Type B pancreatic cell (in vitro differentiated cells): Measurements from ENCODE around the gene SSBP3. TPM values are rescaled to one million over a fixed set of nuclear protein-coding genes. Genes with fewer than 3 reads are reported as not detected.
"Not testable (repeated sequence)": the region's sequence is repeated elsewhere in the genome, so short reads cannot be mapped to it uniquely, and the experiment has no call there.

Source experiments
- DNase-seq: peaks from one replicate; pipeline ENCODE4 v3.0.0; 2021; ENCODE audit warnings: mixed read lengths; ENCODE audit not compliant: unreplicated experiment; ENCODE audit errors: extremely low spot score
- H3K27ac Mint-ChIP-seq: 2 replicates; pipeline ENCODE4 v1.8.0; 2021; ENCODE audit warnings: mild to moderate bottlenecking, mixed read lengths
- H3K27me3 Mint-ChIP-seq: 2 replicates; pipeline ENCODE4 v1.8.0; 2021; ENCODE audit warnings: mixed read lengths
- H3K36me3 Mint-ChIP-seq: 2 replicates; pipeline ENCODE4 v1.8.0; 2021; ENCODE audit warnings: mixed read lengths
- H3K4me1 Mint-ChIP-seq: one replicate; pipeline ENCODE4 v1.8.0; 2021; ENCODE audit warnings: mixed read lengths; ENCODE audit not compliant: unreplicated experiment
- H3K4me3 Mint-ChIP-seq: 2 replicates; pipeline ENCODE4 v1.8.0; 2021; ENCODE audit warnings: mild to moderate bottlenecking, mixed read lengths
- H3K9me3 Mint-ChIP-seq: 2 replicates; pipeline ENCODE4 v1.8.0; 2021; ENCODE audit warnings: mixed read lengths
- total RNA-seq: library from RNA; stranded (reverse); gene quantifications from 2 replicates; pipeline ENCODE4 v1.2.1, GENCODE V29; 2021; ENCODE audit warnings: low replicate concordance
- TF ChIP-seq, protein P1 (sequence below): fragments of 200-600 bp; sonication (generic); conservative IDR thresholded peaks from 2 replicates; pipeline ENCODE4 v1.5.0; 2021; ENCODE audit warnings: antibody characterized with exemption, mild to moderate bottlenecking

Gene SSBP3
- total RNA-seq, 1 donor from 2014 or later: 129 TPM

DNA sequence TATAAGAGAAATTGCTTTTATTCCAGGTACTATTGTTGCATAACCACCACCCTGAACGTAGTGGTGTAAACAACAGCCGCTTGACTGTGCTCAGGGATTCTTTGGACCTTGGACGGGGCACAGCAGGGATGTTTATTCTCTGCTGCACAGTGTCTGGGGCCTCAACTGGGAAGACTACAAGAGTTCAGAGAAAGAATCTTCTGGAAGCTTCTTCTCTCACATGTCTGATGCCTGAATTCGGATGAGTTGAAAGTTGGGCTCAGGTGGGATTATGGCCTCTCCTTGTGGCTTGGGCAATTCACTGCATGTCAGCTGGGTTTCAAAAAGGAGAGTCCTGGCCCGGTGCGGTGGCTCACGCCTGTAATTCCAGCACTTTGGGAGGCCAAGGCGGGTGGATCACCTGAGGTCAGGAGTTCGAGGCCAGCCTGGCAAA lies 19.0 kb upstream of the SSBP3 start:
- no peak for DNase-seq
- Mint-ChIP-seq H3K9me3 (peaks cover 6% of the 10 kb centered on the region), H3K4me3 (no peak overlapping the region), H3K4me1 (peaks cover 6% of the 10 kb centered on the region), H3K27me3 (no peaks in the 10 kb centered on the region), H3K27ac (no peak overlapping the region), H3K36me3 (no peaks in the 10 kb centered on the region)
- TF ChIP-seq, protein P1, sequence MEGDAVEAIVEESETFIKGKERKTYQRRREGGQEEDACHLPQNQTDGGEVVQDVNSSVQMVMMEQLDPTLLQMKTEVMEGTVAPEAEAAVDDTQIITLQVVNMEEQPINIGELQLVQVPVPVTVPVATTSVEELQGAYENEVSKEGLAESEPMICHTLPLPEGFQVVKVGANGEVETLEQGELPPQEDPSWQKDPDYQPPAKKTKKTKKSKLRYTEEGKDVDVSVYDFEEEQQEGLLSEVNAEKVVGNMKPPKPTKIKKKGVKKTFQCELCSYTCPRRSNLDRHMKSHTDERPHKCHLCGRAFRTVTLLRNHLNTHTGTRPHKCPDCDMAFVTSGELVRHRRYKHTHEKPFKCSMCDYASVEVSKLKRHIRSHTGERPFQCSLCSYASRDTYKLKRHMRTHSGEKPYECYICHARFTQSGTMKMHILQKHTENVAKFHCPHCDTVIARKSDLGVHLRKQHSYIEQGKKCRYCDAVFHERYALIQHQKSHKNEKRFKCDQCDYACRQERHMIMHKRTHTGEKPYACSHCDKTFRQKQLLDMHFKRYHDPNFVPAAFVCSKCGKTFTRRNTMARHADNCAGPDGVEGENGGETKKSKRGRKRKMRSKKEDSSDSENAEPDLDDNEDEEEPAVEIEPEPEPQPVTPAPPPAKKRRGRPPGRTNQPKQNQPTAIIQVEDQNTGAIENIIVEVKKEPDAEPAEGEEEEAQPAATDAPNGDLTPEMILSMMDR: no peak

- Mint-ChIP-seq H3K4me3 (no peak overlapping the region), H3K36me3 (no peaks in the 10 kb centered on the region), H3K27me3 (no peaks in the 10 kb centered on the region), H3K4me1 (peaks cover 6% of the 10 kb centered on the region), H3K27ac (no peak overlapping the region), H3K9me3 (peaks cover 6% of the 10 kb centered on the region)
- DNase-seq: no peak
- TF ChIP-seq, protein P1: no peak
These were observed 18.2 kb upstream of the SSBP3 start for GRCh38 chr1:54424398-54424797.

GRCh38 chr1:54421101-54421504 lies 14.9 kb upstream of the SSBP3 start:
- no peaks in the 10 kb centered on the region for H3K9me3 Mint-ChIP-seq
- DNase-seq: no peak
- peaks cover 6% of the 10 kb centered on the region for H3K4me1 Mint-ChIP-seq
- H3K4me3 Mint-ChIP-seq: no peak overlapping the region
- H3K27ac Mint-ChIP-seq: no peak overlapping the region
- H3K36me3 Mint-ChIP-seq: no peaks in the 10 kb centered on the region
- H3K27me3 Mint-ChIP-seq: no peaks in the 10 kb centered on the region
- TF ChIP-seq, protein P1: no peak

- DNase-seq, H3K36me3 Mint-ChIP-seq, H3K9me3 Mint-ChIP-seq, H3K4me3 Mint-ChIP-seq, H3K27ac Mint-ChIP-seq, H3K27me3 Mint-ChIP-seq: not testable (repeated sequence)
- H3K4me1 Mint-ChIP-seq: peaks cover 15% of the 10 kb centered on the region
These were observed 12.4 kb upstream of the SSBP3 start for GRCh38 chr1:54418598-54418997.

DNA sequence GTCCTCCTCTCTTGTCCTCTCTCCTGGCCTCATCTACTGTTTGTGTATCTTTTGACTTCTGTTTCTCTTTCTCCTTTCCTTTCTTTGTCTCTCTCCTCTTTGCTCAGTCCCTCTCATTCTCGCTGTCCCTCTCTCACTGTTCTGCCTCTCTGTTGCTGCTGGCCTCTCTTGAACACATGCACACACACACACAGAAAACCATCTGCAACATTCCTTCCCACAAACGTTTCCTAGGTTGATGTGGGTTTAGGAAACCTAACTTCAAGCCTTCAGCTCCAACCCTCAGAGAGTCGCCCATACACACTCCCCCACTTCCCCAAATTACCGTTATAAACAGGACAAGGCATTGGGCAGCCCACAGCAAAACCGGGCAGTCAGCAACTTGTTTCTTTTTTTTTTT lies 10.9 kb upstream of the SSBP3 start:
- Mint-ChIP-seq H3K4me1 (peaks cover 25% of the 10 kb centered on the region), H3K27me3 (peaks cover 7% of the 10 kb centered on the region), H3K27ac (peak overlapping the region; percentile 2), H3K36me3 (no peaks in the 10 kb centered on the region), H3K4me3 (no peak overlapping the region), H3K9me3 (no peaks in the 10 kb centered on the region)
- TF ChIP-seq, protein P1: no peak
- DNase-seq: no peak

DNA sequence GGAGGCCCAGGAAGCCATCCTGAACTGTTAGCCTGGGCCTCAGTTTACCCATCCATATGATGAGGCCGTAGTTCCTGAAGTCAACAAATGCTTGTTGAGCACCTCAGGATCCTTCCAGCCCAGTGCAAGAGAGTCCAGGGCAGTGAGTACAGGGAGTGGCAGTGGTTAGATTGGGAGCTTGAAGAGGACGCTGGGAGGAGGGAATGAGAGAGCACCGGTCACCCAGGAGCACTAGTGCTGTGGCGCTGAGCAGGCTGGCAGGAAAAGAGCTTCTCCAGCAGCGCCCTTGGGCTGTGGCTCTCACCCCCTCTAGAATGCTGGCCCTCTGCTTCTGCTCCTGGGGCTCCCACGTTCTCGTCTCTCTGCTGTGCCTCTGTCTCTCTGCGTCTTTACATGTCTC lies 10.2 kb upstream of the SSBP3 start:
- Mint-ChIP-seq H3K9me3 (no peaks in the 10 kb centered on the region), H3K4me1 (peaks cover 30% of the 10 kb centered on the region), H3K36me3 (no peaks in the 10 kb centered on the region), H3K4me3 (no peak overlapping the region), H3K27ac (peak overlapping the region; percentile 2), H3K27me3 (peaks cover 7% of the 10 kb centered on the region)
- no peak for DNase-seq
- TF ChIP-seq, protein P1: no peak
